Retinal pigment epithelial cell (primary cell): ENCODE data around the gene NOBOX.

Experiments used
- DNase-seq: peaks from one replicate; pipeline ENCODE4 v3.0.0-alpha.2; 2010; ENCODE audit warnings: low read depth
- H3K4me3 ChIP-seq: 2 replicates; pipeline ENCODE4 v1.5.1; 2011; ENCODE audit warnings: mild to moderate bottlenecking, low read length, control low read depth, moderate library complexity
- CTCF ChIP-seq: conservative IDR thresholded peaks from 2 replicates; pipeline ENCODE4 v1.5.1; 2011; ENCODE audit warnings: low read depth, low read length, control low read depth, inconsistent platforms

The NOBOX gene

GRCh38 chr7:144397086-144397485, 6.4 kb downstream of the NOBOX start:
- no peak for DNase-seq
- no peak for TF ChIP-seq CTCF
- no peak overlapping the region for H3K4me3 ChIP-seq

- H3K4me3 ChIP-seq = no peak overlapping the region
- TF ChIP-seq CTCF = peak; percentile 60
- DNase-seq = no peak
Observed at GRCh38 chr7:144391823-144392255, 11.7 kb downstream of the NOBOX start.

GRCh38 chr7:144391014-144391413, 12.5 kb downstream of the NOBOX start:
- no peak for DNase-seq
- no peak overlapping the region for H3K4me3 ChIP-seq
- no peak for TF ChIP-seq CTCF

- no peak for DNase-seq
- no peak overlapping the region for H3K4me3 ChIP-seq
Observed at GRCh38 chr7:144390481-144390880, 13.0 kb downstream of the NOBOX start.

GRCh38 chr7:144388950-144389349, 14.5 kb downstream of the NOBOX start:
- no peak for TF ChIP-seq CTCF
- H3K4me3 ChIP-seq = no peak overlapping the region
- no peak for DNase-seq

More at GRCh38 chr7:144390481-144390880, 13.0 kb downstream of the NOBOX start:
- TF ChIP-seq CTCF = no peak

- no peak for DNase-seq
- no peak for TF ChIP-seq CTCF
Observed at GRCh38 chr7:144386741-144387140, 16.8 kb downstream of the NOBOX start.

GRCh38 chr7:144384555-144385245, 18.8 kb downstream of the NOBOX start:
- DNase-seq = peak; percentile 56
- TF ChIP-seq CTCF = no peak

More at GRCh38 chr7:144386741-144387140, 16.8 kb downstream of the NOBOX start:
- H3K4me3 ChIP-seq = no peak overlapping the region

More at GRCh38 chr7:144384555-144385245, 18.8 kb downstream of the NOBOX start:
- no peak overlapping the region for H3K4me3 ChIP-seq
